ENCODE data around the gene PRPH2. TPM values are rescaled to one million over a fixed set of nuclear protein-coding genes. Genes with fewer than 3 reads are reported as not detected.

PRPH2 gene
- total RNA-seq, 1 experiment from 2014 or later, result not detected

DNA sequence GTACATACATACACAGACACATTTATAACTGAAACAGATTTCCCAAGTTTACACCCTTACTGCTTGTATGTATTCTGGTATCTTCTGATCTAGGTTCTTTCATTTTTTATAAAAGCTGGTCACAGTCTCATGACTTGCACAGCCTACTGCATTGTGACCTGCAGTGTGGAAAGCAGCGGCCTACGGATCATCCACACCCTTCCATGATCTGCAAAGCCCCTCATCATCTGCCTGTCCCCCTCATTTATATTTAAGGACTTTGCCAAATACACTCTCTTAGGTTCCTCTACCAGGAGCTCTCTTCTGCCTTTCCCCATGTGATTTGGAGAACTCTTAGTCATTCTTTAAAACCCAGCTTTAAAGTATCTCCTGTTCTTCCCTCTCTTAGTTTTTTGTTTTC lies 47.4 kb upstream of the PRPH2 start:
- TF ChIP-seq, protein P1, sequence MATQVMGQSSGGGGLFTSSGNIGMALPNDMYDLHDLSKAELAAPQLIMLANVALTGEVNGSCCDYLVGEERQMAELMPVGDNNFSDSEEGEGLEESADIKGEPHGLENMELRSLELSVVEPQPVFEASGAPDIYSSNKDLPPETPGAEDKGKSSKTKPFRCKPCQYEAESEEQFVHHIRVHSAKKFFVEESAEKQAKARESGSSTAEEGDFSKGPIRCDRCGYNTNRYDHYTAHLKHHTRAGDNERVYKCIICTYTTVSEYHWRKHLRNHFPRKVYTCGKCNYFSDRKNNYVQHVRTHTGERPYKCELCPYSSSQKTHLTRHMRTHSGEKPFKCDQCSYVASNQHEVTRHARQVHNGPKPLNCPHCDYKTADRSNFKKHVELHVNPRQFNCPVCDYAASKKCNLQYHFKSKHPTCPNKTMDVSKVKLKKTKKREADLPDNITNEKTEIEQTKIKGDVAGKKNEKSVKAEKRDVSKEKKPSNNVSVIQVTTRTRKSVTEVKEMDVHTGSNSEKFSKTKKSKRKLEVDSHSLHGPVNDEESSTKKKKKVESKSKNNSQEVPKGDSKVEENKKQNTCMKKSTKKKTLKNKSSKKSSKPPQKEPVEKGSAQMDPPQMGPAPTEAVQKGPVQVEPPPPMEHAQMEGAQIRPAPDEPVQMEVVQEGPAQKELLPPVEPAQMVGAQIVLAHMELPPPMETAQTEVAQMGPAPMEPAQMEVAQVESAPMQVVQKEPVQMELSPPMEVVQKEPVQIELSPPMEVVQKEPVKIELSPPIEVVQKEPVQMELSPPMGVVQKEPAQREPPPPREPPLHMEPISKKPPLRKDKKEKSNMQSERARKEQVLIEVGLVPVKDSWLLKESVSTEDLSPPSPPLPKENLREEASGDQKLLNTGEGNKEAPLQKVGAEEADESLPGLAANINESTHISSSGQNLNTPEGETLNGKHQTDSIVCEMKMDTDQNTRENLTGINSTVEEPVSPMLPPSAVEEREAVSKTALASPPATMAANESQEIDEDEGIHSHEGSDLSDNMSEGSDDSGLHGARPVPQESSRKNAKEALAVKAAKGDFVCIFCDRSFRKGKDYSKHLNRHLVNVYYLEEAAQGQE (IDR thresholded peaks at IDR 0.05; ENCODE audit: insufficient read depth in 1 of 2, low read depth in 2 of 2, low read length in 1 of 2), result no peak
- TF ChIP-seq TCF7L2 (IDR thresholded peaks at IDR 0.05; ENCODE audit: low read depth, low read length) (no peak), POLR2AphosphoS5 (IDR thresholded peaks at IDR 0.05; ENCODE audit: low read depth, low read length) (no peak), SIN3A (IDR thresholded peaks at IDR 0.05; ENCODE audit: borderline replicate concordance, insufficient read depth, low read depth, low read length) (no peak)
- TF ChIP-seq, protein P2, sequence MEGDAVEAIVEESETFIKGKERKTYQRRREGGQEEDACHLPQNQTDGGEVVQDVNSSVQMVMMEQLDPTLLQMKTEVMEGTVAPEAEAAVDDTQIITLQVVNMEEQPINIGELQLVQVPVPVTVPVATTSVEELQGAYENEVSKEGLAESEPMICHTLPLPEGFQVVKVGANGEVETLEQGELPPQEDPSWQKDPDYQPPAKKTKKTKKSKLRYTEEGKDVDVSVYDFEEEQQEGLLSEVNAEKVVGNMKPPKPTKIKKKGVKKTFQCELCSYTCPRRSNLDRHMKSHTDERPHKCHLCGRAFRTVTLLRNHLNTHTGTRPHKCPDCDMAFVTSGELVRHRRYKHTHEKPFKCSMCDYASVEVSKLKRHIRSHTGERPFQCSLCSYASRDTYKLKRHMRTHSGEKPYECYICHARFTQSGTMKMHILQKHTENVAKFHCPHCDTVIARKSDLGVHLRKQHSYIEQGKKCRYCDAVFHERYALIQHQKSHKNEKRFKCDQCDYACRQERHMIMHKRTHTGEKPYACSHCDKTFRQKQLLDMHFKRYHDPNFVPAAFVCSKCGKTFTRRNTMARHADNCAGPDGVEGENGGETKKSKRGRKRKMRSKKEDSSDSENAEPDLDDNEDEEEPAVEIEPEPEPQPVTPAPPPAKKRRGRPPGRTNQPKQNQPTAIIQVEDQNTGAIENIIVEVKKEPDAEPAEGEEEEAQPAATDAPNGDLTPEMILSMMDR (IDR thresholded peaks at IDR 0.05), result no peak
- no peak for DNase-seq (ENCODE audit: low read depth, low spot score)
- no peaks in the 10 kb centered on the region for H3K9me3 ChIP-seq (ENCODE audit: control insufficient read depth, insufficient read depth, low read depth, low read length)
- ChIA-PET POLR2A (interaction anchor here (0.5 to 0.6 kb wide), 3 partner anchors 7 to 317 kb away, joined by 3 to 8 read pairs (median 4); no protein-coding TSS in a partner anchor), CTCF (interaction anchor here (0.6 kb wide), 1 partner anchor 639 kb away, joined by 6 read pairs; no protein-coding TSS in a partner anchor)
- H3K27me3 ChIP-seq (ENCODE audit: control insufficient read depth, insufficient read depth, low read length), result no peaks in the 10 kb centered on the region
- H3K36me3 ChIP-seq (ENCODE audit: control insufficient read depth, insufficient read depth, low read length), result no peaks in the 10 kb centered on the region
- no peak overlapping the region for H3K4me3 ChIP-seq (ENCODE audit: low read depth in 2 of 2, low read length in 2 of 2)
- in situ Hi-C loops (cut with HindIII; ENCODE audit: low pct_unique_long_range_greater_than_20kb, low sequenced_read_pairs) (no loop called here), intact Hi-C loops (cut with micrococcal nuclease; ENCODE audit: unreplicated experiment) (no loop called here)
- no peak overlapping the region for H3K27ac ChIP-seq (ENCODE audit: low read length)
- no TSS peak for BruUV-seq (replicated peaks)
- no peak for ATAC-seq
- H3K4me1 ChIP-seq (ENCODE audit: control insufficient read depth, insufficient read depth, low read length), result peaks cover 13% of the 10 kb centered on the region

DNA sequence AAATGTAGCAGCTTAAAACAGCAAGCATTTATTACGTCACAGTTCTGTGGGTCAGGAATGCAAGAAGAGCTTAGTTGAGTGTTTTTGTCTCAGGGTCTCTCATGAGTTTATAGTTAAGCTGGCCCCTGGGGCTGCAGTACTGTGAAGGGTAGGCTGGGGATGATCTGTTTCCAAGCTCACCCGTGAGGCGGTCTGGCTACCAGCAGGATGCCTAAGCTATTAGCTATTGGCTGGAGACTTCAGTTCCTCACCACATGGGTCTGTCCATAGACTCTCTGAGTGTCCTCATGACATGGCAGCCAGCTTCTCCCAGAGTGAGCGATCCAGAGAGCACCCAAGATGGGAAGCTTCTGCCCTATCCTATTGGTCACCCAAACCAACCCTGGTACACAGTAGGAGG lies 46.7 kb upstream of the PRPH2 start:
- Histone ChIP-seq H3K4me1 (ENCODE audit: control insufficient read depth, insufficient read depth, low read length) (peaks cover 13% of the 10 kb centered on the region), H3K27me3 (ENCODE audit: control insufficient read depth, insufficient read depth, low read length) (no peaks in the 10 kb centered on the region), H3K36me3 (ENCODE audit: control insufficient read depth, insufficient read depth, low read length) (no peaks in the 10 kb centered on the region), H3K4me3 (ENCODE audit: low read depth in 2 of 2, low read length in 2 of 2) (no peak overlapping the region), H3K27ac (ENCODE audit: low read length) (no peak overlapping the region), H3K9me3 (ENCODE audit: control insufficient read depth, insufficient read depth, low read depth, low read length) (no peaks in the 10 kb centered on the region)
- no peak for DNase-seq (ENCODE audit: low read depth, low spot score)
- no TSS peak for BruUV-seq (replicated peaks)
- intact Hi-C loops (cut with micrococcal nuclease; ENCODE audit: unreplicated experiment), result no loop called here
- no peak for ATAC-seq
- POLR2A ChIA-PET, result interaction anchor here (0.6 kb wide), 1 partner anchor 23 kb away, joined by 28 read pairs; the partner anchor contains the start of gene TBCC
- CTCF ChIA-PET, result no interaction called here
- no peak for TF ChIP-seq SIN3A (IDR thresholded peaks at IDR 0.05; ENCODE audit: borderline replicate concordance, insufficient read depth, low read depth, low read length)
- TF ChIP-seq, protein P2 (IDR thresholded peaks at IDR 0.05), result no peak
- TF ChIP-seq TCF7L2 (IDR thresholded peaks at IDR 0.05; ENCODE audit: low read depth, low read length), result no peak
- TF ChIP-seq, protein P1 (IDR thresholded peaks at IDR 0.05; ENCODE audit: insufficient read depth in 1 of 2, low read depth in 2 of 2, low read length in 1 of 2), result no peak
- TF ChIP-seq POLR2AphosphoS5 (IDR thresholded peaks at IDR 0.05; ENCODE audit: low read depth, low read length), result no peak
- in situ Hi-C loops (cut with HindIII; ENCODE audit: low pct_unique_long_range_greater_than_20kb, low sequenced_read_pairs), result no loop called here

All from Panc1 (cell line).